Mucosa of gallbladder (tissue), 1 donor: ENCODE data around the gene GABBR2. TPM values are rescaled to one million over a fixed set of nuclear protein-coding genes. Genes with fewer than 3 reads are reported as not detected.
"Not testable (repeated sequence)": the region's sequence is repeated elsewhere in the genome, so short reads cannot be mapped to it uniquely, and the experiment has no call there.

Experiments
- DNase-seq: peaks from one replicate; pipeline ENCODE4 v3.0.0-alpha.2; 2020; ENCODE audit warnings: low spot score
- total RNA-seq: library from RNA; stranded (reverse); gene quantifications from one replicate; pipeline ENCODE4 v1.2.1, GENCODE V29; 2021
- donor health status: DM: no; HTN: no; CAD: no.

GABBR2 gene
- total RNA-seq, 1 donor from 2014 or later: 0.29 TPM

- no peak for DNase-seq
Measured at GRCh38 chr9:98596486-98596885, 112.2 kb downstream of the GABBR2 start.

GRCh38 chr9:98594546-98595160 is 114.1 kb downstream of the GABBR2 start:
- no peak for DNase-seq

DNA sequence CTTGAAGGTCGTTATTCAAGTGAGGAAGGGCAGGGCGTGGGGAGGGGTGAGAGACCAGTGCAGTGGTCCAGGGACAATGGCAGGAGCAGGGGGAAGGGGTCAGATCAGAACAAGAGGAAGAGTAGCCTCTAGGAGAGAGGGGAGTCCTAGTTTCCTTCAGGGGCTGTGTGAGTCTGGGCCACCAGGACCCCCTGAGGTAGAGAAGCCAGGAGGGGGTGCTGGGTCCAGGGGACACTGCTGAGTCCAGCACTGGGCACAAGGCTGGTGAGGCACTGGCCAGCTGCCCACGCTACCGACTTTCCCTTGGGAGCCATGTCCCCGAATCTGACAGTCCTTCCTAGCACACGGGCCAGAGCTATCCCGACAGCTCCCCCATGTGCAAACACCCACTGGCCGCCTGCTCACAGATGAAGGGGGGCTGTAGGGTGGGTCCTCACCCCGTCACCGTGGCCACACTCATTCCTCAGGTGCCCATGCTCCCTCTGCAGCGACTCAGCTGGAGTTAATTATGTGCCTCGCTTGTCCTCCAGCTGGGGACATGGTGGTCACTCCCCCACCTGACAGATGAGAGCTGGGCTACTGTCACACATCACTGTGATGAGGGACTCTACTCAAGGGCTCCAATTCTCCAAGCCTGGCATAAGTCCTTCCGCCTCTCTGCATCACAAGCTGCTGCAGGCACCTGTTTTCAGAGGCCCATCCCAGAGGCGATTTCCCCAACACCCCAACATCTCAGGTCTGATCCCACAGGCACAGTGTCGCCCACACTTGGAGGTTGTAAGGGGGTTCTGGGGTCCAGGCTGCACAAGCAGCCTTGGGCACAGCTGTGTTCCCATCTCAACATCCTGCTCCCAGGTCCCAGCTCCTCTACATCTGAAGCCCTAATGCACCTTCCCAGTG is 115.1 kb downstream of the GABBR2 start:
- DNase-seq: no peak

DNA sequence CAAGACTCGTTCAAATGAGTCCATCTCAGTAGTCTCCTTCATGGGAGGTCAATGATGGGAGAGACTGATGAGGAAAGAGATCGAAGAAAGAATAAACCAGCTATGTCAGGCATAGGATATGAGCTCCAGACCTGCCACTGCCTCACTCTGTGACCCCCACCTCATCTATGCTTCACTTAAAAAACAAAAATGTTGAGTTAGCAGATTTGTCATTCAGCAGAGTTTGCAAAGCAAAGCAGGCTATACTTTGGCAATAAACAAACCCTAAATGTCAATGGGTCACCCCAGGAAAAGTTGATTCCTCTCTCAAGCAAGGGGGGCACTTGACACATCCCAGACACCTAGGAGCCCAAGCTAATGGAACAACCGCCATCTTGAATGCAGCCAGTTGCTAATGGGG is 117.0 kb downstream of the GABBR2 start:
- DNase-seq: no peak

DNA sequence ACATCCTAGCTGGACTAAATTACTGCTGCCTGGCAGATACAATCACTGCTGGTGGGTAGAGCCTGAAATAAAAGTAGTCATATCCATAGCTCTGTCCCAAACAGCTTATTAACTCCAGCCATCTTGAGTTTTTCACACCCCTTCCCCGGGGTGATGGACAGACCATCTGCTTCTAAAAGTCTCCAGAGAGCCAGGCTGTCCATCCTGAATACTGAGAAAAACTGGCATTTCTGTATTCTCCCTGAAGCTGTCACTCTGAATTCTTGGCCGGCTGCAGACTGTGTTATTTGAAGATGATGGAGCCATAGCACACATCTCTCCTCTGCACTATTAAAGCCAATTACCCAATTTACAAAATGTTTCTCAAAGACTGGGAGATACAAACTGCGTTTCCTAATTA is 118.6 kb downstream of the GABBR2 start:
- no peak for DNase-seq

- no peak for DNase-seq
Measured at GRCh38 chr9:98589102-98589501, 119.6 kb downstream of the GABBR2 start.

GRCh38 chr9:98584853-98585438 is 123.8 kb downstream of the GABBR2 start:
- not testable (repeated sequence) for DNase-seq

DNA sequence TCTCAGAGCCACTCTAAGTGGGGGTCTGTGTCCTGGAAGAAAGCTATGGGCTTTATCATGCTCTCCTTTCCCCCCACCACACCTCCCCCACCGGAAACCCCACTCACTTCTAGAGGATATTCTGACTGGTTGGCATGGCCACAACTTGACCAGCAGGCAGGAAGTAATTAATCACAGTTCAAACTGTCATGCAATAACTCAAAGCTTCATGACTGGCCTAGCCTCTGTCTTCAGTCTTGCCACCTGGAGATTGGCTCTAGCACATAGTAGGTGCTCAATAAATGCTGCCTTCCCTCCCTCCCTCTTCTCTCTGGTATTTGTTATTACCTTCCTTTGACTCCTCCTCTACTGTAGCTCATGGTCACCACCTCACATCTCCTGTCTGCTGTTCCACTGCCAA is 124.7 kb downstream of the GABBR2 start:
- no peak for DNase-seq

- DNase-seq: no peak
Measured at GRCh38 chr9:98583417-98583816, 125.3 kb downstream of the GABBR2 start.

GRCh38 chr9:98580956-98581355 is 127.8 kb downstream of the GABBR2 start:
- no peak for DNase-seq

GRCh38 chr9:98579700-98580099 is 129.0 kb downstream of the GABBR2 start:
- DNase-seq: no peak

- DNase-seq: peak; percentile 40
Measured at GRCh38 chr9:98577446-98577845, 131.3 kb downstream of the GABBR2 start.

- DNase-seq: no peak
Measured at GRCh38 chr9:98576859-98577258, 131.9 kb downstream of the GABBR2 start.

DNA sequence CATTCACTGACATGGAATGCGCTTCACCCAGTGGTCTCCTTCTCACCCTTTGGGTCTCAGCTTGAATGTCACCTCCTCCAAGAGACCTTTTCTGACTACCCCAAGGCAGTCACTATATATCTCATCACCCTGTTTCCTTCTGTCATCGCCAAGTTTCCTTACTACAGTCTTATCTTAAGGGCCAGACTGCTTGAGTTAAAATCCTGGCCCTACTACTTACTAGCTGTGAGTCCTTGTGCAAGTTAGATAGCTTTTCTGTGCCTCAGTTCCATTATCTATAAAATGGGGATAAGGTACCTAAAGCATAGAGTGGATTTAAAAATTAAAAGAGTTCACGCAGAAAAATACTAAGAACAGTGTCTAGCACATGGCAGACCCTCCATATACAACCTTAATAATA is 132.4 kb downstream of the GABBR2 start:
- no peak for DNase-seq

DNA sequence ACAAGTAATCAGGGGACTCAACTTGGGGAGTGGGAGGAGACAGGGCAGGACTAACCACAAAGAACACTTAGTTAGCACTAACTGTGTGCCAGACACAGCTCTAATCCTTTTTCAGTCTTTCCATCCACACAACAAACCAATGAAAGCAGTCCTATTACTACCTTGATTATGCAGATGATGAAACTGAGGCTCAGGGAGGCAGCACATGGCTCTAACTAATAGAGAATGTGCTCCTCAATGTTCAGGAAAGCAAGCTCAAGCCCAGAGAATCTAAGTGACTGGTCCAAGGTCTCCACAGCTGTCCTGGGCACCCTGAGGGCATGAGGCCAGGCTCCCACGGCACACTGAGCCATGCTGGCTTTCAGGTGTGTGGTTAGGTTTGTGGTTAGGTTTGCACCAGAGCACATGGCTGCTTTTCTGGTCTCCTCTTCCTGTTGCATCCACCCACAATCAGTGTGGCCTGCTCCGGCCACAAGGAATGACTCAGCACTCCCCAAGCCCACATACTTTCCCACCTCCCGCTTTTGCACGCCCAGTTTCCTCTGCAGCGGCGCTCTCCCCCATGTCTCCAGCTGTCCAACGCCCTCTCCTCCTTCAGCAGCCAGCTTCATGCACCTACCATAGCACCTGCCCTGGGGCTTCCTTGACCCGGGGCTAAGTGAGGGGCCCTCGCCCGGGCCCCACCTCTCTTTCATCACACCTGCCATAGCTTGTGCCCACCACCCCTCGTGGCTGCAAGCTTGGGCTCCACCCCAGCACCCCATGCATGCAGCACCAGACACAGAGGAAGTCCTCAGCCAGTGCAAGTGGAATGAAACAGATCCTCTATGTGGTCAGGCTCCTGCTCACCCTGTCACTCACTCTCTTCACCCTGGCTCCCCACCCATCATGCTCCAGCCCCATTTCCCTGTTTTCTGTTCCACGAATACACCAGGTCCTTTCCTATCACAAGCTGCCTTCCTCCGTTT is 133.1 kb downstream of the GABBR2 start:
- DNase-seq: no peak

DNA sequence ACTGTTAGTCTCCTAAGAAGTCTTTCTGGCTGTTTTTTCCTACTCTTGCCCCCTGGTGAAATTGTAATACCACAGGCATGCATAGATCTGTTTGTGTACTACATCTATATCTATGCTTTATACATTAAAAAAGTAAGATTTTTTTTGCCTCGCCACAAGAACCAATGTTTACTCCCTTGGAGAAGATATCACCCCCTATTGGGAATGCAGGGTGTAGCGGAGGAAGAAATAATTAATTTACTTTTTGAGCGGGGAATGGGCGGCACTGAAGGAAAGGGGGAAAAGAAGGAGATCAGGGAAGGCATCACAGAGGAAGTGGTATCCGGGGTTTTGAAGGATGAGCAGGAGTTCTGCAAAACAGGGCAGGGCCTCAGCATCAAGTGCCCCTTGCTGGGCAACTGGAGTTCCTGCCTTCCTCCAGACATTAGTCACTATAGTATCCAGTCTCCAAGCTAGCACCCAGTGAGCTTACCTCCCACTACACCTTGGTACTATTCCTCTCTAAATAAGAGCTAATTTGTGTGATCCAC is 134.9 kb downstream of the GABBR2 start:
- DNase-seq: no peak

- no peak for DNase-seq
Measured at GRCh38 chr9:98572796-98573195, 135.9 kb downstream of the GABBR2 start.

GRCh38 chr9:98572054-98572627 is 136.6 kb downstream of the GABBR2 start:
- no peak for DNase-seq

- DNase-seq: no peak
Measured at GRCh38 chr9:98571643-98572042, 137.1 kb downstream of the GABBR2 start.

GRCh38 chr9:98570663-98571440 is 137.9 kb downstream of the GABBR2 start:
- DNase-seq: peak; percentile 8
